HG03066 (cell line): ENCODE data around the gene STK40.

Experiments used
- ATAC-seq: cut with Tn5 transposase; IDR thresholded peaks from one replicate; pipeline ENCODE4 v1.9.1; 2021; ENCODE audit warnings: low read depth; ENCODE audit not compliant: unreplicated experiment

The STK40 gene

DNA sequence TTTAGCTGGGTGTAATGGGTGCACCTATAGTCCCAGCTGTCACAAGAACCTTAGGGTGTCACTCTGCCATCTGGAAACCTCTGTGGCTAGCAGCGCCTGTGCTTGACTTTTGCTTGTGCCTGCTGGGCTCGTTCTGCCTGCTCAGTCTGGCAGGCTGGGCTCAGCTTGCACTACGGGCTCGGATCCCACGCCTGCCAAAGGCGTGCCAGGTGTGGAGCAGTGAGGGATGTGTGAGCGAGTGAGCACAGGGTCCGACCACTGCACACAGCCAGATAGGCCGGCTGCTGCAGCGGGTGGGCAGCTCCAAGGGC lies 14.7 kb upstream of the STK40 start:
- ATAC-seq: no peak

DNA sequence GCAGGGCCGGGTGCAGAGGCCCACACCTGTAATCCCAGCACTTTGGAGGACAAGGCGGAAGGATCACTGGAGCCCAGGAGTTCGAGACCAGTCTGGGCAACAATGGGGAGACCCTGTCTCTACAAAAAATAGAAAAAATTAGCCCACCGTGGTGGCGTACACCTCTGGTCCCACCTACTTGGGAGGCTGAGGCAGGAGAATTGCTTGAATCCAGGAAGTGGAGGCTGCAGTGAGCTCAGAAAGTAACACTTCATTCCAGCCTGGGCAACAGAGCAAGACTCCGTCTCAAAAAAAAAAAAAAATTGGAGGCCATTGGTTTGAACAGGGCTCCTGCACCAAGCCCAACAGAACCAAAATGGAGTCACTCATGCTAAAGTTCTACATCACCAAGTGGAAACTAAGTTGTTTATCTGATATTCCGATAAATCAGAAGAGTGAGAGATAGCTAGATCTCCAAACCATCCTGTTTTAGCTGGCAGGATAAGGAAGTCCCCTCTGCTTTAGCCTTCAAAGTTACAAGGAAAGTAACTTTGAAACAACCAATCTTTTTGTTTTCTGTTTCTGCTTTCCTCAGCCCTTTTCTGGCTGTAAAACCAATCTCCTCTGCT lies 12.8 kb upstream of the STK40 start:
- no peak for ATAC-seq

DNA sequence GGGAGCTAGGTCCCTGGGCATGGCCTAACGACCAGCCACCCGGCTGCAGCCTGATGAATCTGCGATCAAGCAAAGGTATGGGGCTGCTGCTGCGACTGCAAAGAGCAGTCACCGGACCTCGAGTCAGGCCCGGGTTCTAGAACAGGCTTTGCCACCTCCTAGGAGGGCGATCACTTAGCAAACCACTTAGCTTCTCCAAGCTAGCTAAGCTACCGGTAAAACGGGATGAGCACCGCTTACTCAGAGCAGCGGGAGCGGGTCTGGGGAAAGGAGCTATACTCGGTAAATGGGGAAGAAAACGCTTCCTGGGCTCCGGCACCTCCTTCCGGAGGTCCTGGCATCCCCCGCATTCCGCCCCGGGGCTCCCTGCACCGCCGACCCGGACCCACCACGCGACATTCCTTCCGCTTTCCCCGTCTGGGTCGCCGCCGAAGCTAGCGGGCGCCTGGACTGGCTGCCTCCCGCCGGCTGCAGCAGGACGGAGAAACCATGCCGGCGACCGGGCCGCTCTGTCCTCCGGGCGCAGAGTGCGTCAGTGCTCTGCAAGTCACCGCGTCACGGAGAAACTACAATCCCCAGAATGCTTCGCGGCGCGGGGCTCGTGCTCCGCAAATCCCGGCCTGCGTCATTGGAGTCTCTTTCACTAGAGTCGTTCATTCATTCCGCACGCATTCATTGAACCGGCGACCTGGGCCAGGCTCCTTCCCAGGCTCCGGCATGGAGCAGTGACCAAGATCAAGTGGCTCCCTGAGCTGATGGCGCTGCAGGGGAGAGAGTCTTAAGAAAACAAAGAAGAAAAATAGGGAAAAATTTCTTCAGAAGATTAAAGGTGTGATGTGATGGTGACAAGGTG lies 11.9 kb upstream of the STK40 start, which contains the start of gene LSM10:
LSM10 (minus strand) TSS at position 531 of the 853 bp plus-strand sequence. CDS start 3,779 bp downstream, outside the sequence.
- peak; percentile 37 for ATAC-seq

DNA sequence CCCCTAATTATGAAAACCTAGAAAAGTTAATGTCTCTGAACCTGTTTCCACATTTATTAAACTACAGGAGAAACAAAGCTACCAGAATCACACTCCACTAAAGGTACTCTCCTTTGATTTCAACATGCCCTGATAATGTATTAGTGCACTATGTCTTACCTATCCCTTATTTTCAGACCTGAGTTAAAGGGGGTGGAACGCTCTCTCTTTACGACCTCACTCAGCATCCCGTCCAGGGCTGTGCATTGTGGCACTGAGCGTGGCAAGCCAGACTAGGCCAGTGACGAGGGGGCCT lies 11.3 kb upstream of the STK40 start:
- peak; percentile 1 for ATAC-seq

DNA sequence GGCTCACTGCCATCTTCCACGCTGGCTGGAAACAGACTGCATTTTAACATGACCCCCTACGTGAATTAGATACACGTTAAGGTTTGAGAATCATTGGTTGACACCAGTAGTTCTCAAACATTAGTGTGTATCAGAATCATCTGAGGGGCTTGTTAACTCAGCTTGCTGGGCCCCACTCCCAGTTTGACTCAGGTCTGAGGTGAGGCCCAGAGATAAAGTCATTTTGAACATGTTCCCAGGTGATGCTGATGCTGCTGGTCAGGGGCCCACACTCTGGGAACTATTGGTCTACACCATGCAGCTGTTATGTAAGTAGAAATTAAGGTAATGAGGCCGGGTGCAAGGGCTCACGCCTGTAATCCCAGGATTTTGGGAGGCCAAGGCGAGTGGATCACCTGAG lies 10.6 kb upstream of the STK40 start:
- ATAC-seq: no peak

DNA sequence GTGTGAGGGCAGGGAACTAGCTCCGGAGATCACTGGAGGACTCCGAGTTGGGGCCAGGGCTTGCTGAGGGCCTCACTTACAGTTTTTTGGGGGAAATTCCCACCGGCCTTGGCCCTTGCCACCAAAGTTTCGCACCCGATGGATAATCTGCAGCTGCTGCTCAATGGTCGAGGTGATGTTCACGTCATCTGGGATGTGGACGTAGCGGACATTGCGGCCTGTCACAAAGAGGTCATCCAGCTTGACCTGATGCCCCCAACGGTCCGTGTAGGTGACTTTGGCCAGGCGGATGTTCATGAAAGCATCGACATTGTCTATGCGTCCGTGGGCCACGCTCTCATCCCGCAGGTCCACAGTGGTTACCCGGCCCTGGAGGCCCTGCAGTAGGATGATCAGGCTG lies 8.0 kb upstream of the STK40 start:
- ATAC-seq: no peak

DNA sequence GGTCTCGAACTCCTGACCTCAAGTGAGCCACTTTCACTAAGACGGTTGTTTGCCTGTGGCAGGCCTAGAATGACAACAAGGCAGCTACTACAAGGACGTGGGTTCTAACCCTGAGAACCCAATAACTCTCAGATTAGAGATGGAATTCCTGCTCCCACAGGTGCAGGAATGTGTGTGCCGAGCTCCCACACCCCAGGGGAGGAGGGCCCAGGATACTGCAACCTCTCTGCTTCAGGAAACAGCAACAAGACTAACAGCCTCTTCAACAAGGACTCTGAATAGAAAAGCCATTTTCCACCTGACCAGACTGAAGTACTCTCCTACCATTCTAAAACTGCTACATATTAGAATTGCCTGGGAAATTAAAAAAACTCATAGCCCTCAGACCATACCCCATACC lies 7.1 kb upstream of the STK40 start:
- no peak for ATAC-seq

DNA sequence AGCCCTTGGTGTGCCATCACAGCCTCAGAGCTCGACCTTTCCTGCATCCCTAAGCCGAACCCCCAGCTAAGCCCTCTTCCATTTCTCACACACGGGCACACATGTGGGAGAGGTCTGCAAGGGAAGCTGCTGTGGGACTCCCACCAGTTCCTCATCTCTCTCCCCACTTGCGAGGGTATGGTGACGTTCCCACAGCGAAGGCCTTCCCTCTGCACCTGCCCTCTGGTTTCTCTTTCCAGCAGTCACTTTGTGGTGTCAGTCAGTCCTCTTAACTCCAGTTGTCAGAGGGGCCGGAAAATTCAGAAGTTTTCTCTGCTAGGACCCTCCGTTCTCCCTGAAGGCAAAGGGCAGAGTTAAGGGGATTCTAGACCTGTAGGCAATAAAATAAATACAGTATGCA lies 5.5 kb upstream of the STK40 start:
- no peak for ATAC-seq

DNA sequence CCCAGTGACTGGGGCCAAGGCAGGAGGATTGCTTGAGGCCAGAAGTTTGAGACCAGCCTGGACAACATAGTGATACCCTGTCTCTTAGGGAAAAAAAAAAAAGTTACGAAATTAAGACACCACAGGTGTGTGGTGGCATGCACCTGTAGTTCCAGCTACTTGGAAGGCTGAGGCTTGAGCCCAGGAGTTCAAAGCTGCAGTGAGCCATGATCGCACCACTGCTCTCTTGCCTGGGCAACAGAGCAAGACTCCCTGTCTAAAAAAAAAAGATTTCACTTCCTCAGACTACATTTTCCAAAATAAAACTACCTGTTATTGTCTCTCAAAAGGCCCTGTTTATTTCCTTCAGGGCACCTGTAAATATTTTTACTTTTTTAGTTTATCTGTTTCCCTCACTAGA lies 4.7 kb upstream of the STK40 start:
- ATAC-seq: no peak

DNA sequence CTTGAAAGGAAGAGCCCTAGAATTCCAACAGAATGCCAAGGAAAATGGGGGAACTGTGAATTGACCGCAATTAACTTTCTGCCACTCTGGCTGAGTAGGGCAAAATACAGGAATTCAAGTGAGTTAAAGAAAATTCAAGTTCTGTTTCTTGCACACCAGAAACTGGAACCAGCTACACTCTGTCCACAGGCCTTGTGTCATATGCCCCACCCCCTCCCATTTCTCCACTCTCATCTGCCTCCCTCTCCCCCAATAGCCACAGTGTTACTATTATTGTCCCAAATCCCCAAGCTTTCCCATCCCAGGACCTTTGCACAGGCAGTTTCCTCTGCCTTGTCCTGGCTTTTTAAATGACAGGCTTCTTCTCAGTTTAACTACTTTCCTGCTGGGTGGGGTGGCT lies 4.3 kb upstream of the STK40 start:
- no peak for ATAC-seq

DNA sequence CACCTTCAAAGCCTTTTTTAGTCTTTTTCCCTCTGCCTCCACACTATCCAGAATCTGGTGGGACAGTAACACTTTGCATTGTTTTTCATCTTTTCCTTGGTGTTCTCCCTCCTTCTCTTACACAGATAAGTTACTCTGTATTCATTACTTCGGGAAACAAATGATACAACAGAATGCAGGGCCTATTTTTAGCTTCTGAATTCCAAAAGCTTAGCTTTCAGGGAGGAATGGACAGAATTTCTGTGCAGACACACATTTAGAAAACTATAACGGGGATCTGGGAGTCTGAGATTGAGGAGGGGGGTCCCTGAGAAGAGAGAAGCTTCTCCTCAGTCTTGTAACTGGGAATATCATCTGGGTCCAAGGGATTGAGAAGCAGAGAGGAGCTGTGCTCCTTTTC lies 3.5 kb upstream of the STK40 start:
- no peak for ATAC-seq

DNA sequence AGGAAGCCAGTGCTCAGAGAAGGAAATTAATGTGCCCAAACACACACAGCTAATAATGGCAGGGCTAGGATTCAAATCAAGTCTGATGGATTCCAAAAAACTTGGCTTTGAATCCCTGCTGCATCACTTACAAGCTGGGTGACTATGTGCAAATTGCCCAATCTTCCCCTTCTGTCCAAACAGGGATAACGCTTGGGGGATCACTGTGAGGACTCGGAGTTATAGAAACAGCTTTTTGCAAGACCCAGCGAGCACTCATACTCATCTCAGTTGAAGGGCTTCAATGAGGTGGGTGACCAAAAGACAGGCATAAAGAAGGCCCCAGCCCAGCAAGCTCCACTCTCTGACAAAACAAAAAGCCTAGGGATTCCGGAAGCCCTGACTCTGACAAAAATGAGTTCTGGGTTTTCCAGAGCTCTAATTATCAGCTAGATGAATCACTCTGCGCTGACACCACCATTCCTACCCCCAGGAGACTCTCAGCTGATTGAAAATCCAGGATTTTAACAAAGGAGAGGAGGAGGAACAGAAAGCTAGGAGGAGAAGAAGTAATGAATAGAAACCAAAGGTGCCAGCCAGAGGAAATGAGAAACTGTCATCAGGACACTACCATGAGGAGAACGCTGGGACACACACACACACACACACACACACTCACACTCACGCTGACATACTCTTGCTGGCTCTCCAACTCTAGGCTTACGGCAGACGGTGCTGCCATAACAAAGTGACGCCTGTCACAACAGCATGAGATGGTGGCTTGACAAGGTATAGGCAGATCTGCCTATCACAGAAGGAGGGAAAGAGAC lies 1.6 kb upstream of the STK40 start:
- no peak for ATAC-seq

DNA sequence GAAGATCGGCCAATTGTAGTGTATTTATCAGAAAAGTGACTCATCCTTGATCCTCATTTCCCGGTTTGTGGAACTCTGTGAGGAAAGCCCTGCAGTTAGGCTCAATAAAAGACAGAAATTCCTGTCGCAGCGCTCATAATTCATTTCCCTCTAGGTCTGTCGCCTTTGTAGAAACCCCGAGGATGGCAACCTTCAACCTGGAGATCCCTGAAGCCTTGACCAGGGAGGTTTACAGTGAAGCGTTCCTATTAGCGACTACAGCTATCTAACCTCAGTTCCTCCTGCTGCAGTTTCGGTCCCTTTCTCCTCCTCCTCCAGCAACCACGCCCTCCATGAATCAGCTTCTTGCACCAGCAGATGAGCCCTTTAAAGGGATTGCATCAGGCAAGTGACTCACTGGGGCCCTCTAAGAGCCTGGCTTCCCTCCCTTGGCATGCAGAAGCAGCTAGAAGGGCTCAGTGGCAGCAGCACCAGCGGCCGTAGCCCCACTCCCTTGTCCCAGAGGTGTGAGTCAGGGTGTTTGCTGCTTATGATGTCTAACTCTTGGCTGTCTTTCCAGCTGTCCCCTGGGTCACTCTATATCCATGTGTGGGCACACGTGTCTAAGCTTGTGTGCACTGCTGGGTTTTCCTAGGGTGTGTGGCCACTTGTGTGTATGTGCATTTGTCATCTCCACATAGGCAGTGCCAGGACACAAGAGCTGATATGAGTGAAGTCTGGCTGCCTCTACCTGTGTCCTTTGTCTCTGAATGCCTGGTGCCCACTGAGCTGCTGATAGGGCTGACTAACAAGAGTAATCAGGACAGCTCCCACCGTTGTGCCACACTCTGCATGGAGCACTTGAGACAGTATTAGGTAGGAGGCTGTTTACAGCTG lies 779 bp upstream of the STK40 start:
- peak; percentile 42 for ATAC-seq

DNA sequence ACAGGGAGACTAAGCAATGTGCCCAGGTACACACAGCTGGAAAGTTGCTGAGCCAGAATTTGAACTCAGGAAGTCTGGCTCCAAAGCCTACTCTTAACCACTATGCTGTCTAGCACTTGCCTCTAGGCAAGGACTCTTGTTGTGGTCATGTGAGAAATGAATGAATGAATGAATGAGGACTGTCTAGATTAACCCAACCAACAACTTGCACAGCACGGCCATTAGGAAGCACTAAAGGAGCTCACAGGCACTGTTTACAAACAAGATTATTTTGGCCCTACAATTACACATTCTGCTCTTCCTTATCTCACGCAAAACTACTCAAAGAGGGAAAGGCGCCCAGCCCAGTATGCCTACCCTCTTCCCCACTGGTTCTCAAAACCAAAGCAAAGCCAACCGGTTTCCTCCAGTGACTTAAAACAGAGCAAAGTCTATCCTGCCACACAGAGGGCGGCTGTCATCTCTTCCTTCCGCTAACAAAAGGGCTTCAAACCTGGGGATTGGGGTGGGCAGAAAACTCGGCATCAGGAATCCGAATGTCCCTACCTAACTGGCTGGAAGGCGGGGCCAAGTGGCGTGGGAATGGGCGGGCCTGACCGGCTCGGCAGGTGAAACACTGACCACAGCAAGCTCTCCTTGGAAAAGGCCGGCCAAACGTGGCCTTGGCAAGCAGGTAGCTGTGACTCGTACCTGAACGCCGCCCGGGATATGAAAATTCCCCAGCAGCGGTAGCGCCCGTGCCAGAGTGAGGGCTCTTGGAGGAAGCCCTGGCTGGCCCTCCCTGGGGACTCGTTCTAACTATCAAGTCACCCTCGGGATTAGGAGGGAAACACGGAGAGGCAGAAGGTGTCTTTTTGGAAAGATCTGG lies 948 bp downstream of the STK40 start:
- ATAC-seq: no peak

DNA sequence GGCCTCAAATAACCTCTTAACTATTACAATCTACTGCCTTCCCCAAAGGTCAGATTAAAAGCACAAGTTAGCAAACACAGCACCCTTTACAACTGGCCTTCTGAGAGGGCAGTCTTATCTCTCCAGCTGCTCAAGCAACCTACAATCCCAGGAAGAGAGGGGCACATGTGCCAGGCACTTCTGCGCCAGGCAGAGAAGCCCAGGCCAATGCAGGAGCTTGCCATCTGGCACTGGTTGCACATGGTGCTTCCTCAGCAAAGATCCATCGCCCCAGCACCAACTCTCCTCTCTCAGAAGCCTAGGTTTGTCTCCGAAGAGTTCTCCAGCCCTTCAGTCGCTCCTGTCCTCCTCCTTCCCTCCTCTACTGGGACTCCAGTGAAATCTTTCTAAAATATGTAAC lies 2.5 kb downstream of the STK40 start:
- no peak for ATAC-seq

DNA sequence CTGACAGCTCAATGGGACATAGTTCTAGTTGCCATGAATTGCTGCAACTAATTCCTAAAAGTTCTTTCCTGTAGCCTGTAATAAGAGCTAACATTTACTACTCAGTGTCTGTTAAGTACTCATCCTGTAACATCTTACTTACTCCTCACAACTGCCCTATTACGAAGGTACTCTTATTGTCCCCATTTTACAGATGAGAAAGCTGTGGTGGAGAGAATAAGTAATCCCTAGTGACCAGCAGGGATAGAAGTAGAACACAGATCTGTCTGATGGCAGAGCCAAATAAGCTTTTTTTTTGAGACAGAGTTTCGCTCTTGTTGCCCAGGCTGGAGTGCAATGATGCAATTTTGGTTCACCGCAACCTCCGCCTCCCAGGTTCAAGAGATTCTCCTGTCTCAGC lies 3.1 kb downstream of the STK40 start:
- no peak for ATAC-seq

DNA sequence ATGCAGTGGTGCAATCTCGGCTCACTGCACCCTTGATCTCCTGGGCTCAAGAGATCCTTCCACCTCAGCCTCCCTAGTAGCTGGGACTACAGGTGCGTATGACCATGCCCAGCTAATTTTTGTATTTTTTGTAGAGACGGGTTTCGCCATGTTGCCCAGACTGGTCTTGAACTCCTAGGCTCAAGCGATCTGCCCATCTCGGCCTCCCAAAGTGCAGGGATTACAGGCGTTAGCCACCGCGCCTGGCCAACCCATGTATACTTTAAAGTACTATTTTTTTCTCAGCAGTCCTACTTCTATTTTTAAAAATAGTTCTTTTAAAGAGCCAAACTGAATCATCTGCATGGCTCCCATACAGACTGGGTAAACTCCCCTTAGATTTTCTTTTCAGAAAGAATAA lies 3.5 kb downstream of the STK40 start:
- no peak for ATAC-seq

DNA sequence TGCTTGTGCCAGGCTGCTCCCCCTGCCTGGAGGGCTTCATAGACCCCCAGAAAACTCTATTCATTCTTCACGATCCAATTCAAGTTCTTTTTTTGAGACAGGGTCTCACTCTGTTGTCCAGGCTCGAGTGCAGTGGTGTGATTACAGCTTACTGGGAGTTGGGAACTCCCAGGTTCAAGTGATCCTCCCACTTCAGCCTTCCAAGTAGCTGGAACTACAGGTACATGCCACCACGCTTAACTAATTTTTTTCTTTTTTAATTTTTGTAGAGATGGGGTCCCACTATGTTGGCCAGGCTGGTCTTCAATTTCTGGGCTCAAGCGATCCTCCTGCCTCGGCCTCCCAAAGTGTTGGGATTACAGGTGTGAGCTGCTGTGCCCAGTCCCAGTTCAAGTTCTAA lies 4.3 kb downstream of the STK40 start:
- no peak for ATAC-seq

DNA sequence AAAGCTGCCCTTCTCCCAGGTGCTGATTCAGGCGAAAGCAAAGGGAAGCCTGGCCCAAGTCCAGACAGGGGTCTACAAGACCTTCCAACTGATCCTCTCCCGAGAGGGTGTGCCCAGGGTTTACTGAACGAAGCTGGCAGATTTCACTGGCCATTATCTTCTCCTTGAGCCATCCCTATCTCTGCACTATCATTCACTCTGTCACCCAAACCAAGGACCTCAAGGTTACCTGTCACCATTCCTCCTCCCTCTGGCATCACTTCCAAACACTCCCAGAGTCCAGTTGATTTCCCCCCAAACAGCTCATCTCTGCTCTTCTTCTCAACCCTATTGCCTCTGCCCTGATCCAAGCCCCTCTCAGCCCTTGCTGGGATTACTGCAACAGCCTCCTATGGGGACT lies 4.9 kb downstream of the STK40 start:
- ATAC-seq: no peak

DNA sequence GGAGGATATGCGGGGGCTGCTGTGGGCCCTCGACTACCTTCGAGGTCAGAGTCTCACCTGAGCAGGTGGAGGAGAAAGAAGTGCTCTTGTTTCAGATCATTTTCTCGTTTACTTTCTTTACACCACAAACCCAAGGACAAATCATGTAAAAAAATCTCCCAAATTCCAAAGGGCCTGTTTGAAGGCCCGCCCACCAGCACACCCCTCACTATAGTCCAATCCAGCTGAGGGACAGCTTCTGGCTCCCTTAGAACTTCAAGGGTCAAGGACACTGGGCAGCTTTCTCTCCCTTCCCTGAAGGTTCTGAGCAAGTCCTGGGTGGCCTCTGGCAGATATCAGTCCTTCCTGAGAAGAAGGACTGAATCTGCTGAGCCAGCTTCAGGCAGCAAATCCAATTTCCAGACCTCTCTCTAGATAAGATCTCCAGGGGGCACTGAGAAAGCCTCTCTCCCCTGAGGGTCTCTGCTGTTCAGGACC lies 5.5 kb downstream of the STK40 start:
- no peak for ATAC-seq
